ENCODE measurements around the gene C9orf152. TPM values are rescaled to one million over a fixed set of nuclear protein-coding genes. Genes with fewer than 3 reads are reported as not detected.

Gene C9orf152
- total and polyA plus RNA-seq, 2 of the 13 experiments (the other 11 are each of a cell fraction or from before 2014, with no cell fraction given) = 0.24 to 0.48 TPM

DNA sequence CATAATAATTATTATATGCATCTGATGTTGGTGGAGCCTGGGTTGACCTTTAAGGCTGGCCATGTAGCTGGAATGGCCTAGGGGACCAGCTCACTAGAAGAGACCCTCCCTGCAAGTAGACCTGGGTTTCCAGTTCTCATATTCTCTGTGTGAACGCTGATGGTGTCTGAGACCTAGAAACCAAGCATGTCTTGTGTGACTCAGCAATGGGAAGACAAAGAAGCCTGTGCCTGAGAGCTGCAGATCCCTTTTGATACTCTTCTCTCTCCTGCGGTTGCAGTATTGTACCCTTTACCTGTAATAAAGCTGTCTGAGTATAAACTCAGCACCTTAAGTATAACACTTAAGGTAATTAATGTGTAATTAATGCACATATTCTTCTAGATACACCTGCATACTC lies 22.2 kb downstream of the C9orf152 start (continued):
- TF ChIP-seq, protein P1, sequence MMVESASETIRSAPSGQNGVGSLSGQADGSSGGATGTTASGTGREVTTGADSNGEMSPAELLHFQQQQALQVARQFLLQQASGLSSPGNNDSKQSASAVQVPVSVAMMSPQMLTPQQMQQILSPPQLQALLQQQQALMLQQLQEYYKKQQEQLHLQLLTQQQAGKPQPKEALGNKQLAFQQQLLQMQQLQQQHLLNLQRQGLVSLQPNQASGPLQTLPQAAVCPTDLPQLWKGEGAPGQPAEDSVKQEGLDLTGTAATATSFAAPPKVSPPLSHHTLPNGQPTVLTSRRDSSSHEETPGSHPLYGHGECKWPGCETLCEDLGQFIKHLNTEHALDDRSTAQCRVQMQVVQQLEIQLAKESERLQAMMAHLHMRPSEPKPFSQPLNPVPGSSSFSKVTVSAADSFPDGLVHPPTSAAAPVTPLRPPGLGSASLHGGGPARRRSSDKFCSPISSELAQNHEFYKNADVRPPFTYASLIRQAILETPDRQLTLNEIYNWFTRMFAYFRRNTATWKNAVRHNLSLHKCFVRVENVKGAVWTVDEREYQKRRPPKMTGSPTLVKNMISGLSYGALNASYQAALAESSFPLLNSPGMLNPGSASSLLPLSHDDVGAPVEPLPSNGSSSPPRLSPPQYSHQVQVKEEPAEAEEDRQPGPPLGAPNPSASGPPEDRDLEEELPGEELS (CRISPR knock-in tag; IDR thresholded peaks at IDR 0.05) = no peak
- TF ChIP-seq, protein P2, sequence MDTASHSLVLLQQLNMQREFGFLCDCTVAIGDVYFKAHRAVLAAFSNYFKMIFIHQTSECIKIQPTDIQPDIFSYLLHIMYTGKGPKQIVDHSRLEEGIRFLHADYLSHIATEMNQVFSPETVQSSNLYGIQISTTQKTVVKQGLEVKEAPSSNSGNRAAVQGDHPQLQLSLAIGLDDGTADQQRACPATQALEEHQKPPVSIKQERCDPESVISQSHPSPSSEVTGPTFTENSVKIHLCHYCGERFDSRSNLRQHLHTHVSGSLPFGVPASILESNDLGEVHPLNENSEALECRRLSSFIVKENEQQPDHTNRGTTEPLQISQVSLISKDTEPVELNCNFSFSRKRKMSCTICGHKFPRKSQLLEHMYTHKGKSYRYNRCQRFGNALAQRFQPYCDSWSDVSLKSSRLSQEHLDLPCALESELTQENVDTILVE (CRISPR knock-in tag; IDR thresholded peaks at IDR 0.05) = no peak
- TF ChIP-seq ZBTB7B (CRISPR knock-in tag; IDR thresholded peaks at IDR 0.05) = no peak
- TF ChIP-seq ZNF274 (CRISPR knock-in tag; IDR thresholded peaks at IDR 0.05) = no peak
- TF ChIP-seq, protein P3, sequence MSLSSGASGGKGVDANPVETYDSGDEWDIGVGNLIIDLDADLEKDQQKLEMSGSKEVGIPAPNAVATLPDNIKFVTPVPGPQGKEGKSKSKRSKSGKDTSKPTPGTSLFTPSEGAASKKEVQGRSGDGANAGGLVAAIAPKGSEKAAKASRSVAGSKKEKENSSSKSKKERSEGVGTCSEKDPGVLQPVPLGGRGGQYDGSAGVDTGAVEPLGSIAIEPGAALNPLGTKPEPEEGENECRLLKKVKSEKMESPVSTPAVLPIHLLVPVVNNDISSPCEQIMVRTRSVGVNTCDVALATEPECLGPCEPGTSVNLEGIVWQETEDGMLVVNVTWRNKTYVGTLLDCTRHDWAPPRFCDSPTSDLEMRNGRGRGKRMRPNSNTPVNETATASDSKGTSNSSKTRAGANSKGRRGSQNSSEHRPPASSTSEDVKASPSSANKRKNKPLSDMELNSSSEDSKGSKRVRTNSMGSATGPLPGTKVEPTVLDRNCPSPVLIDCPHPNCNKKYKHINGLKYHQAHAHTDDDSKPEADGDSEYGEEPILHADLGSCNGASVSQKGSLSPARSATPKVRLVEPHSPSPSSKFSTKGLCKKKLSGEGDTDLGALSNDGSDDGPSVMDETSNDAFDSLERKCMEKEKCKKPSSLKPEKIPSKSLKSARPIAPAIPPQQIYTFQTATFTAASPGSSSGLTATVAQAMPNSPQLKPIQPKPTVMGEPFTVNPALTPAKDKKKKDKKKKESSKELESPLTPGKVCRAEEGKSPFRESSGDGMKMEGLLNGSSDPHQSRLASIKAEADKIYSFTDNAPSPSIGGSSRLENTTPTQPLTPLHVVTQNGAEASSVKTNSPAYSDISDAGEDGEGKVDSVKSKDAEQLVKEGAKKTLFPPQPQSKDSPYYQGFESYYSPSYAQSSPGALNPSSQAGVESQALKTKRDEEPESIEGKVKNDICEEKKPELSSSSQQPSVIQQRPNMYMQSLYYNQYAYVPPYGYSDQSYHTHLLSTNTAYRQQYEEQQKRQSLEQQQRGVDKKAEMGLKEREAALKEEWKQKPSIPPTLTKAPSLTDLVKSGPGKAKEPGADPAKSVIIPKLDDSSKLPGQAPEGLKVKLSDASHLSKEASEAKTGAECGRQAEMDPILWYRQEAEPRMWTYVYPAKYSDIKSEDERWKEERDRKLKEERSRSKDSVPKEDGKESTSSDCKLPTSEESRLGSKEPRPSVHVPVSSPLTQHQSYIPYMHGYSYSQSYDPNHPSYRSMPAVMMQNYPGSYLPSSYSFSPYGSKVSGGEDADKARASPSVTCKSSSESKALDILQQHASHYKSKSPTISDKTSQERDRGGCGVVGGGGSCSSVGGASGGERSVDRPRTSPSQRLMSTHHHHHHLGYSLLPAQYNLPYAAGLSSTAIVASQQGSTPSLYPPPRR (CRISPR knock-in tag; IDR thresholded peaks at IDR 0.05; ENCODE audit: borderline replicate concordance) = no peak
- TF ChIP-seq, protein P4, sequence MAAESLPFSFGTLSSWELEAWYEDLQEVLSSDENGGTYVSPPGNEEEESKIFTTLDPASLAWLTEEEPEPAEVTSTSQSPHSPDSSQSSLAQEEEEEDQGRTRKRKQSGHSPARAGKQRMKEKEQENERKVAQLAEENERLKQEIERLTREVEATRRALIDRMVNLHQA (CRISPR knock-in tag; IDR thresholded peaks at IDR 0.05) = no peak
- TF ChIP-seq ZNF510 (CRISPR knock-in tag; IDR thresholded peaks at IDR 0.05; ENCODE audit: low read depth) = no peak
- TF ChIP-seq NFE2L2 (IDR thresholded peaks at IDR 0.05; ENCODE audit: low read length) = no peak
- no peak for TF ChIP-seq ZNF138 (CRISPR knock-in tag; IDR thresholded peaks at IDR 0.05; ENCODE audit: low read depth)
- no peak for TF ChIP-seq CHD4 (IDR thresholded peaks at IDR 0.05; ENCODE audit: borderline replicate concordance, low read length)
- no peak for TF ChIP-seq YEATS4 (CRISPR knock-in tag; IDR thresholded peaks at IDR 0.05; ENCODE audit: borderline replicate concordance)

Measured in HepG2 (cell line).